ENCODE measurements around the gene PDLIM3.
"Not testable (repeated sequence)": the region's sequence is repeated elsewhere in the genome, so short reads cannot be mapped to it uniquely, and the experiment has no call there.

The PDLIM3 gene

DNA sequence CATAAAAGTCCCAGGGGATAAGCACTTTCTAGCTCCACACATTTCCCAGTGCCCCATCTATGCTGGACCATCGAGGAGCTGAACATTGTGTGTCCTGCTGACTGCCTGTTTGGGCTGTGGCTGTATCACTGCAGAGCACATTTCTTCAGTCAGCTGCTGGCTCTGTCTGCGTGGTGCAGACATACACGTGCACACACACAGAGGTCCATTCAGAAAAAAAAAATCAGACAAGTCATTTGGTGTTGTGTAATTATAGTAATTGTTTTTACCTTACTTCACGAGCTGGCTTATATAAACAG, 1.1 kb upstream of the PDLIM3 start:
- H3K27ac ChIP-seq (ENCODE audit: low read depth in 2 of 2, low read length in 2 of 2) = no peak overlapping the region
- peaks cover 14 to 24% of the 10 kb centered on the region in 2 donors for H3K27me3 ChIP-seq (ENCODE audit: control insufficient read depth in 2 of 2, insufficient read depth in 2 of 2, low read length in 2 of 2)
- no peaks in the 10 kb centered on the region for H3K36me3 ChIP-seq (ENCODE audit: control insufficient read depth in 2 of 2, insufficient read depth in 2 of 2, low read length in 2 of 2)
- H3K4me3 ChIP-seq (ENCODE audit: low read length in 2 of 2) = no peak overlapping the region
- peaks cover 0 to 3% of the 10 kb centered on the region in 2 donors for H3K4me1 ChIP-seq (ENCODE audit: control insufficient read depth in 2 of 2, insufficient read depth in 2 of 2, low read length in 2 of 2)
- no peaks in the 10 kb centered on the region for H3K9me3 ChIP-seq (ENCODE audit: control insufficient read depth in 2 of 2, low read length in 2 of 2)
- H3K9ac ChIP-seq (ENCODE audit: low read depth in 1 of 2, low read length in 2 of 2) = no peak overlapping the region

DNA sequence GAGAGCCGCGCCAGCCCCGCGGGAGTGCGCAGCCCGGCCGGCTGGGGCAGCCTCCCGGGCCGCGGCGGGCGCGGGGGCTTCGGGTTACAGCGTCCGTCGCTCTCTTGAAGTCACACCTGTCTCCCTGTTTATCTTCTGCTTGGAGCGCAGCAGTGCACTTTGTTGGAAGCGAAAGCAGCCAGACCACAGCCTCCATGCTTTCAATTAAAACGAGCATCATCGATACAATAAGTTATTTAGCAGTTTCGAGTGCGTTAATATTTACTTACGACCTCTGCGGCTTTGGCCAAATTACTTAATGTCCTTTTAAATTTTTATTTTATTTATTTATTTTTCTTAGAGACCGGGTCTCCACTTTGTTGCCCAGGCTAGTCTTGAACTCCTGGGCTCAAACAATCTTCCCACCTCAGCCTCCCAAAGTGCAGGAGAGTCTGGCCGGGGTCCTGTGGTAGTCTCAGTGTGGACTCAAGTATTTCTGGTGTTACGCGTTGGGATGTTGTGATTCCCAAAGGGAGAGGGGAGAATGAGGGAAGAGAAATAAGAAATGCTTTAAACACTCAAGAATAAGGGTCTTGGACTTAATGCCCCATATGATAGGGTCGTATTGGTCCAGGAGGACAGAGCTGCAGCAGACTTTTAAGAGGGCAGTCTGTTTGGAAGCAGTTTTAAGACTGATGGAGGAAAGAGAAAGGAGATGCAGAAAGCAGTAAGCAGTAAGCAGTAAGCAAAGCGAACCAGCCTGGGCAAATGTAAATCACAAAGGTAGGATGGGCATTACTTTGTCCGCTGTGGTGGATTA, 504 bp upstream of the PDLIM3 start:
- no peak overlapping the region for H3K27ac ChIP-seq (ENCODE audit: low read depth in 2 of 2, low read length in 2 of 2)
- no peak overlapping the region for H3K9ac ChIP-seq (ENCODE audit: low read depth in 1 of 2, low read length in 2 of 2)
- no peaks in the 10 kb centered on the region for H3K9me3 ChIP-seq (ENCODE audit: control insufficient read depth in 2 of 2, low read length in 2 of 2)
- no peaks in the 10 kb centered on the region for H3K36me3 ChIP-seq (ENCODE audit: control insufficient read depth in 2 of 2, insufficient read depth in 2 of 2, low read length in 2 of 2)
- peaks cover 14 to 24% of the 10 kb centered on the region in 2 donors for H3K27me3 ChIP-seq (ENCODE audit: control insufficient read depth in 2 of 2, insufficient read depth in 2 of 2, low read length in 2 of 2)
- peaks cover 0 to 3% of the 10 kb centered on the region in 2 donors for H3K4me1 ChIP-seq (ENCODE audit: control insufficient read depth in 2 of 2, insufficient read depth in 2 of 2, low read length in 2 of 2)
- peak overlapping the region; percentile 68 to 69 for H3K4me3 ChIP-seq (ENCODE audit: low read length in 2 of 2)

GRCh38 chr4:185534511-185534865, 819 bp downstream of the PDLIM3 start:
- Histone ChIP-seq H3K9ac (ENCODE audit: low read depth in 1 of 2, low read length in 2 of 2) (peak overlapping the region; percentile 15 to 74), H3K27me3 (ENCODE audit: control insufficient read depth in 2 of 2, insufficient read depth in 2 of 2, low read length in 2 of 2) (peaks cover 14 to 27% of the 10 kb centered on the region in 2 donors), H3K9me3 (ENCODE audit: control insufficient read depth in 2 of 2, low read length in 2 of 2) (no peaks in the 10 kb centered on the region), H3K27ac (ENCODE audit: low read depth in 2 of 2, low read length in 2 of 2) (peak overlapping the region; percentile 71 to 77), H3K36me3 (ENCODE audit: control insufficient read depth in 2 of 2, insufficient read depth in 2 of 2, low read length in 2 of 2) (no peaks in the 10 kb centered on the region), H3K4me1 (ENCODE audit: control insufficient read depth in 2 of 2, insufficient read depth in 2 of 2, low read length in 2 of 2) (no peaks in the 10 kb centered on the region), H3K4me3 (ENCODE audit: low read length in 2 of 2) (peak overlapping the region; percentile 56 to 68)

DNA sequence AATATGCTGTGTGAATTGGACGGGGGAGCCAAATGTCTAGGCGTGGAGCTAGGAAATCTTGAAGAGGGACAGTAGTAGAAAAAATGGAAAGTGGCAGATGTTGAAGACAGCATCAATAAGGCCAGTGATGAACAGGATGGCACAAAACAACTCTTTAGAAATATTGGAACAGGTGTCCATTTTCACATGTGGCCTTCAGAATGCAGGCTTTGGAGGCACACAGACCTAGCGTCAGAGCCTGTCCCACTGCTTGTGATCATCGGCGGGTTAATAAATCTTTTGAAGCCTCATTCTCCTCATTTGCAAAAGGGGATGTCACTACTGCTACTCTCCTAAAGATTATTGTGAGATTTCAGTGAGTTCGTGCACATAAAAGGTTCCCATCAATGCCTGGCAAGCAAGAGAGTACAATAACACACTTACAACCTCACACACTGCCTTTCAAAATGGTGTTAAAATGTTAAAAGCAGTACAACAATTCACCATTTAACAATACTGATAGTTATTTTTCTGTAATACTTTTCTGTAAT, 2.4 kb downstream of the PDLIM3 start:
- Histone ChIP-seq H3K9ac (ENCODE audit: low read depth in 1 of 2, low read length in 2 of 2) (no peak overlapping the region), H3K27ac (ENCODE audit: low read depth in 2 of 2, low read length in 2 of 2) (no peak overlapping the region), H3K4me3 (ENCODE audit: low read length in 2 of 2) (peak overlapping the region in 1 of 2 donors; percentile 2)

GRCh38 chr4:185532293-185532692, 3.0 kb downstream of the PDLIM3 start:
- H3K27me3 ChIP-seq (ENCODE audit: control insufficient read depth in 2 of 2, insufficient read depth in 2 of 2, low read length in 2 of 2) = peaks cover 10 to 25% of the 10 kb centered on the region in 2 donors
- no peaks in the 10 kb centered on the region for H3K36me3 ChIP-seq (ENCODE audit: control insufficient read depth in 2 of 2, insufficient read depth in 2 of 2, low read length in 2 of 2)
- H3K4me1 ChIP-seq (ENCODE audit: control insufficient read depth in 2 of 2, insufficient read depth in 2 of 2, low read length in 2 of 2) = no peaks in the 10 kb centered on the region
- H3K27ac ChIP-seq (ENCODE audit: low read depth in 2 of 2, low read length in 2 of 2) = peak overlapping the region in 1 of 2 donors; percentile 7
- no peaks in the 10 kb centered on the region for H3K9me3 ChIP-seq (ENCODE audit: control insufficient read depth in 2 of 2, low read length in 2 of 2)
- H3K4me3 ChIP-seq (ENCODE audit: low read length in 2 of 2) = peak overlapping the region in 1 of 2 donors; percentile 2
- H3K9ac ChIP-seq (ENCODE audit: low read depth in 1 of 2, low read length in 2 of 2) = no peak overlapping the region

More for the DNA sequence above, 2.4 kb downstream of the PDLIM3 start:
- Histone ChIP-seq H3K4me1 (ENCODE audit: control insufficient read depth in 2 of 2, insufficient read depth in 2 of 2, low read length in 2 of 2) (no peaks in the 10 kb centered on the region), H3K36me3 (ENCODE audit: control insufficient read depth in 2 of 2, insufficient read depth in 2 of 2, low read length in 2 of 2) (no peaks in the 10 kb centered on the region), H3K9me3 (ENCODE audit: control insufficient read depth in 2 of 2, low read length in 2 of 2) (no peaks in the 10 kb centered on the region), H3K27me3 (ENCODE audit: control insufficient read depth in 2 of 2, insufficient read depth in 2 of 2, low read length in 2 of 2) (peaks cover 10 to 30% of the 10 kb centered on the region in 2 donors)

GRCh38 chr4:185531654-185532053, 3.7 kb downstream of the PDLIM3 start:
- not testable (repeated sequence) for H3K4me3 ChIP-seq (ENCODE audit: low read length in 2 of 2); H3K27ac ChIP-seq (ENCODE audit: low read depth in 2 of 2, low read length in 2 of 2); H3K9me3 ChIP-seq (ENCODE audit: control insufficient read depth in 2 of 2, low read length in 2 of 2); H3K4me1 ChIP-seq (ENCODE audit: control insufficient read depth in 2 of 2, insufficient read depth in 2 of 2, low read length in 2 of 2); H3K36me3 ChIP-seq (ENCODE audit: control insufficient read depth in 2 of 2, insufficient read depth in 2 of 2, low read length in 2 of 2); H3K9ac ChIP-seq (ENCODE audit: low read depth in 1 of 2, low read length in 2 of 2)
- H3K27me3 ChIP-seq (ENCODE audit: control insufficient read depth in 2 of 2, insufficient read depth in 2 of 2, low read length in 2 of 2) = peaks cover 10 to 23% of the 10 kb centered on the region in 2 donors

DNA sequence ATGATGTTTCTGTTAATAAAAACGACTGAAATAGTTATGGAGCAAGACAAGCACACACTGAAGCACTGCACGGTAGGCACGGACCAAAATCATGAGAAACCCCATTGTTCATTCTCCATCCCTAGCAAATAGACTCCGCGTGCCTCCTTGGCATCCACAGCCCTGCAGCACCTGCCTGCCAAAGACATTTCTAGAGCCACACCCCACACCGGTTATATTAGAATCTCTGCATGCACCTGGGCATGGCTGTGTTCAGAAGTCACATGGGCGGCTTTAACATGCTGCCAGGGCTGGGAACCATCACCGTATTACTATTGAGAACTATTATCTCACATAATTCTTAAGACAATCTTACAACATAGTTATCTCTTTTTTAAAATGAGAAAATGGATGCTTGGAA, 5.9 kb downstream of the PDLIM3 start:
- Histone ChIP-seq H3K36me3 (ENCODE audit: control insufficient read depth in 2 of 2, insufficient read depth in 2 of 2, low read length in 2 of 2) (no peaks in the 10 kb centered on the region), H3K4me1 (ENCODE audit: control insufficient read depth in 2 of 2, insufficient read depth in 2 of 2, low read length in 2 of 2) (no peaks in the 10 kb centered on the region), H3K27me3 (ENCODE audit: control insufficient read depth in 2 of 2, insufficient read depth in 2 of 2, low read length in 2 of 2) (peaks cover 1 to 21% of the 10 kb centered on the region in 2 donors), H3K27ac (ENCODE audit: low read depth in 2 of 2, low read length in 2 of 2) (no peak overlapping the region), H3K9ac (ENCODE audit: low read depth in 1 of 2, low read length in 2 of 2) (no peak overlapping the region), H3K4me3 (ENCODE audit: low read length in 2 of 2) (no peak overlapping the region), H3K9me3 (ENCODE audit: control insufficient read depth in 2 of 2, low read length in 2 of 2) (no peaks in the 10 kb centered on the region)

GRCh38 chr4:185524888-185525863, 10.1 kb downstream of the PDLIM3 start:
- H3K27me3 ChIP-seq (ENCODE audit: control insufficient read depth in 2 of 2, insufficient read depth in 2 of 2, low read length in 2 of 2) = peaks cover 3 to 13% of the 10 kb centered on the region in 2 donors
- no peaks in the 10 kb centered on the region for H3K9me3 ChIP-seq (ENCODE audit: control insufficient read depth in 2 of 2, low read length in 2 of 2)
- H3K27ac ChIP-seq (ENCODE audit: low read depth in 2 of 2, low read length in 2 of 2) = no peak overlapping the region
- no peak overlapping the region for H3K4me3 ChIP-seq (ENCODE audit: low read length in 2 of 2)
- peaks cover 0 to 2% of the 10 kb centered on the region in 2 donors for H3K36me3 ChIP-seq (ENCODE audit: control insufficient read depth in 2 of 2, insufficient read depth in 2 of 2, low read length in 2 of 2)
- H3K4me1 ChIP-seq (ENCODE audit: control insufficient read depth in 2 of 2, insufficient read depth in 2 of 2, low read length in 2 of 2) = no peaks in the 10 kb centered on the region
- H3K9ac ChIP-seq (ENCODE audit: low read depth in 1 of 2, low read length in 2 of 2) = no peak overlapping the region

GRCh38 chr4:185523862-185524261, 11.4 kb downstream of the PDLIM3 start:
- Histone ChIP-seq H3K36me3 (ENCODE audit: control insufficient read depth in 2 of 2, insufficient read depth in 2 of 2, low read length in 2 of 2) (peaks cover 0 to 2% of the 10 kb centered on the region in 2 donors), H3K9me3 (ENCODE audit: control insufficient read depth in 2 of 2, low read length in 2 of 2) (no peaks in the 10 kb centered on the region), H3K27ac (ENCODE audit: low read depth in 2 of 2, low read length in 2 of 2) (no peak overlapping the region), H3K4me1 (ENCODE audit: control insufficient read depth in 2 of 2, insufficient read depth in 2 of 2, low read length in 2 of 2) (no peaks in the 10 kb centered on the region), H3K4me3 (ENCODE audit: low read length in 2 of 2) (no peak overlapping the region), H3K27me3 (ENCODE audit: control insufficient read depth in 2 of 2, insufficient read depth in 2 of 2, low read length in 2 of 2) (peaks cover 3 to 4% of the 10 kb centered on the region in 2 donors), H3K9ac (ENCODE audit: low read depth in 1 of 2, low read length in 2 of 2) (no peak overlapping the region)

GRCh38 chr4:185522451-185522850, 12.9 kb downstream of the PDLIM3 start:
- Histone ChIP-seq H3K27me3 (ENCODE audit: control insufficient read depth in 2 of 2, insufficient read depth in 2 of 2, low read length in 2 of 2) (peaks cover 3 to 4% of the 10 kb centered on the region in 2 donors), H3K27ac (ENCODE audit: low read depth in 2 of 2, low read length in 2 of 2) (no peak overlapping the region), H3K4me1 (ENCODE audit: control insufficient read depth in 2 of 2, insufficient read depth in 2 of 2, low read length in 2 of 2) (no peaks in the 10 kb centered on the region), H3K9me3 (ENCODE audit: control insufficient read depth in 2 of 2, low read length in 2 of 2) (no peaks in the 10 kb centered on the region), H3K9ac (ENCODE audit: low read depth in 1 of 2, low read length in 2 of 2) (no peak overlapping the region), H3K4me3 (ENCODE audit: low read length in 2 of 2) (no peak overlapping the region), H3K36me3 (ENCODE audit: control insufficient read depth in 2 of 2, insufficient read depth in 2 of 2, low read length in 2 of 2) (peaks cover 0 to 2% of the 10 kb centered on the region in 2 donors)

Data from mucosa of rectum (tissue), 2 donors.